NCI-H1105 treated with DMSO at 0.1 percent for 48 hours (cell line): Measurements from ENCODE around the gene COCH.

Experiments used
- DNase-seq: peaks from one replicate; lab custom pipeline; 2025; lab: John Stamatoyannopoulos, UW

COCH gene

DNA sequence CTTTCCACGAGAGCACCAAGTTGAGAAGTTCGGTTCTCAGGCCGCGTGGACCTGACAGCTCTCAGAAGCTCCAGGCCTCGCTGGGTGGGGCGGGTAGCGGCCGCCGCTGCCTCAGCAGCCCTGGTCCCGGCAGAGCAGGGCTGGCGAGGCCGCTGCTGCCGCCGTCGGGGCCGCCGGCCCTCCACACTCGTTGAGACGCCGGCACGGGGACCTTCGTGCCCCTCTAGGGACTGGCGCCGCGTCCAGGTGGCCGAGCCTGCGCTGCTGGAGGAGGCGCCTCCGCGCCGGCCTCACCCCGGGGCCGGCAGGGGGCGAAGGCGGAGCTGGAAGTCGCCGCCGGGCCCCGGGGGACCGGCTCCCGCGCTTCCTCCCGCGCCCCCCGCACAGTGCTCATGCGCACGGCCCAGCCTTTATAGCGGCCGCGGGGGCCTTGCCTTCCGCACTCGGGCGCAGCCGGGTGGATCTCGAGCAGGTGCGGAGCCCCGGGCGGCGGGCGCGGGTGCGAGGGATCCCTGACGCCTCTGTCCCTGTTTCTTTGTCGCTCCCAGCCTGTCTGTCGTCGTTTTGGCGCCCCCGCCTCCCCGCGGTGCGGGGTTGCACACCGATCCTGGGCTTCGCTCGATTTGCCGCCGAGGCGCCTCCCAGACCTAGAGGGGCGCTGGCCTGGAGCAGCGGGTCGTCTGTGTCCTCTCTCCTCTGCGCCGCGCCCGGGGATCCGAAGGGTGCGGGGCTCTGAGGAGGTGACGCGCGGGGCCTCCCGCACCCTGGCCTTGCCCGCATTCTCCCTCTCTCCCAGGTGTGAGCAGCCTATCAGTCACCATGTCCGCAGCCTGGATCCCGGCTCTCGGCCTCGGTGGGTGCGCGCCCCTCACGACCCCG is at the start of gene COCH:
TSS of gene COCH (plus strand) at position 440 of the 879 bp plus-strand sequence. CDS start at position 820, 380 bp downstream.
- DNase-seq, result peak; percentile 70

GRCh38 chr14:30826070-30826469 is 48.3 kb upstream of the COCH start:
- no peak for DNase-seq

DNA sequence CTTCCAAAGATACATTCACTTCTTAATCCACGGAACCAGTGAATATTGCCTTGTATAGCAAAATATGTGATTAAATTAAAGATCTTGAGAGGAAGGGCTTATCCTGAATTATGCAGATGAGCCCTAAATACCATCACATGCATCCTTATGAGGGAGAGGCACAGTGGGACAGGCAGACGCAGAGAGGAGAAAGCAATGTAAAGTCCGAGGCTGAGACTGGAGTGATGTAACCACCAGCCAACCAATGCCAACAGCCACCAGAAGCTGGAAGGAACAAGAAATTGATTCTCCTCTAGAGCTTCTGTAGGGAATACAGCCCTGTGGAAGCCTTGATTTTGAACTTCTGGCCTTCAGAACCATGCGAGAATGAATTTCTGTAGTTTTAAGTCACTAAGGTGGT is 44.5 kb upstream of the COCH start:
- DNase-seq, result no peak

GRCh38 chr14:30834353-30834752 is 40.0 kb upstream of the COCH start:
- DNase-seq, result no peak

DNA sequence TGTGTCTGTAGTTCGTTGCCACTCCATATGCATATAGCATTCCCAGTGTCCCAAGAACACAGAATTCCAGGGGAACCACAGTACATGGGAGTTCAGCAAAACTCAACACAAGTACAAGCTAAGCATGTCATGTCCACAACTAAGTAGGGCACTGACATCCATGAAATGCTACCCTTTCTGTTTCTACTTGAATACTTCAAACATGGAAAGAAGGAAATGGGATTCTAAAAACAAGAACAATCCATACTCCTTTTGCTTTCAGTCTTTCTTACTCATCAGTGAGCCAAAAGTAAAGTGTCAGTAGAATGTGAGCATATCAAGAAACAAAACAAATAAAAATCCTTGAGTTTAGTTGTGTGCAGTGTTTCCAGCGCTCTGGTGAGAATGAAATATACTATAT is 36.0 kb upstream of the COCH start:
- DNase-seq, result no peak

GRCh38 chr14:30840086-30840779 is 34.1 kb upstream of the COCH start:
- DNase-seq, result no peak

GRCh38 chr14:30842431-30842830 is 31.9 kb upstream of the COCH start:
- DNase-seq, result no peak

- no peak for DNase-seq
Observed at GRCh38 chr14:30848449-30849240, 25.7 kb upstream of the COCH start.

GRCh38 chr14:30849354-30849753 is 25.0 kb upstream of the COCH start:
- DNase-seq, result no peak

- DNase-seq, result no peak
Observed at GRCh38 chr14:30849983-30850382, 24.4 kb upstream of the COCH start.

DNA sequence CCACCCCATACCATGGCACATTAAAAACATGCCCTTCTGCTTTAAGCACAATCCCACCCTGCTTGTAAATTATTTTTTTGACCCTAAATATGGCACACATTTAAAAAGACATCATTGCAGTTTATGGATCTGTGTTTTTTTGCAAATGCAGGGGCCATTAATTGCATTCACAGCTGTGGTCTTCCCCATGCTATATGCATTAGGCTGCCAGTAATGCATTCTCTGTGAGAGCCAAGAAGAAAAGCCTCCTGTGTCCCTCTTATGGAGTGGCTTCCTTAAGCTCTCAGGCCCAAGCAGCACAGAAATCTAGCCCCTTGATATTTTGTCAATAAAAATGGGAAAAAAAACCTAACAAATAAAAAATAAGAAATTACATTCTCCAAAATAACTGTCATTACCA is 20.4 kb upstream of the COCH start:
- no peak for DNase-seq

- no peak for DNase-seq
Observed at GRCh38 chr14:30854492-30854891, 19.9 kb upstream of the COCH start.

GRCh38 chr14:30855345-30856037 is 18.9 kb upstream of the COCH start:
- no peak for DNase-seq

DNA sequence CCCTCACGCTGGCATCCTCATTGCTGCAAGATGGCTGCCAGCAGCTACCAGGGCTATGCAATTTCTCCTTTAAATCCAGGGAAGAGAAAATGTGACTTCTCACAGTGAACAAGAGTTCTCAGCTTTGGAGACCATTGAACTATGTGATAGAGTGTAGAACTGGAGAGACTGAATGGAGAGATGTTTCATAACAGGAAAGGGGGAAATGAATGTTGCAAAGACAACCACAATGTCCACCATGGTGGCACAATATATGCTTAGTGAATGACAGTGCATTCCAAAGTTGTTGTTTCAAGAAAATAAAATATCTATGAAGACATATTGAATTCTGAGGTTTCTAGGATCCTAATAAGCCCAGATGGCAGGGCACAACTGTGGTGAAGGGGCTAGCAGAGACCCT is 13.2 kb upstream of the COCH start:
- DNase-seq, result no peak

- no peak for DNase-seq
Observed at GRCh38 chr14:30864934-30865333, 9.4 kb upstream of the COCH start.

DNA sequence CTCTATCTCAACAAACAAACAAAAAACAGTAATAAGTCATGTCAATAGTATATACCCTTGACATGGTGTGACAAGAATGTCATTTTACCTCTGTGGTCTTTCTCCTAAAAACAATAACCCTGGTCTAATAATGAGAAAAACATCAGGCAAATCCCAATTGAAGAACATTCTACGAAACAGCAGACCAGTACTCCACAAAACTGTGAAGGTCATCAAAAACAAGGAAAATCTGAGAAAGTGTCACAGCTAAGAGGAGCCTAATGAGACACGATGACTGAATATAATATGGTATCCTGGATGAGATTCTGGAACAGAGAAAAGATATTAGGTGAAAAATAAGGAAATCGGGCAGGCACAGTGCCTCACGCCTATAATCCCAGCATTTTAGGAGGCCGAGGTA is 5.6 kb upstream of the COCH start:
- DNase-seq, result no peak

DNA sequence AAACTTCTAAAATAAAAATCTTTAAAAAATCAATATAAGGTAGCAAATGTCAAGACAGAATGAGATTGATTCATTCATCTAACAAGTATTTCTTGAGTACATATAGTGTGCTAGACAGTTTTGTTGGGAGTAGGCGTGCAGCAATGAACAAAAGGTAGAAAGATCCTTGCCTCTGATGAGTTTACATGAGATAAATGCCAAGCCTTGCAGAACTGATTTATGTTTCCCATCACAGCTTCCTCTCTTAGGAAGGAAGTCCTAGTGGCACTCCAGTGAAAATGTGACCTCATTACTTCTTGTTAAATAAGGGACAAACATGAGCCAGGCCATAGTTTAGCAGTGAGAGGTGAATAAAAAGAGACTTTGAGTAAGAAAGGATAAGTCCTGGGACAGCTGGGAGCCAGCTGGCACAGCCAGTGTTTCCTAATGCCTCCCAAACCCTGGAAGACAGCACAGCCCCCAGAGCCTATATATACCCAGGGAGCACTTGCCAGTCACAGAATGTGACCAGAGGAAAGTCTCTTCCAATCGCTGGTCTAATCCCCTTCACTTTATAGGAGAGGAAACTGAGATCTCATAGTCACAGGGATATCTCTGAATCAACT is 4.7 kb upstream of the COCH start:
- no peak for DNase-seq

DNA sequence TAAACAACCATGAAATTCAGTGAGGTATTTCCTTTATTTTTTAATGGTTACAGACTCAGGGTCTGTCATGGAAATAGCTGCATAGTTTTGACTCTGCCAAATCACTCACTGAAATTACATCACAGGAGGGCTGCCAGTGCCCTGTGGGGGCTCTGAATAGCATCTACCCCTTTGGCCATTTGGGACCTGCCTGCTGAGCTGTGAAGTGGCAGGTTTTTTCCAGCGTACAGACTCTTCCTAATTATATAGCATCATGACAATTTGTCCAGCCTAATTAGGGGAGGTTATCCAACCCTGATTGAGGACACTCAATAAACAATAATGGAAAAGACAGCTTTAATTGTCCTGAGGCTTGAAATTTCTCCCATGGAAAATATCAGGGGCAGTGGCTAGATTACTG is 1.8 kb upstream of the COCH start:
- DNase-seq, result peak; percentile 48

DNA sequence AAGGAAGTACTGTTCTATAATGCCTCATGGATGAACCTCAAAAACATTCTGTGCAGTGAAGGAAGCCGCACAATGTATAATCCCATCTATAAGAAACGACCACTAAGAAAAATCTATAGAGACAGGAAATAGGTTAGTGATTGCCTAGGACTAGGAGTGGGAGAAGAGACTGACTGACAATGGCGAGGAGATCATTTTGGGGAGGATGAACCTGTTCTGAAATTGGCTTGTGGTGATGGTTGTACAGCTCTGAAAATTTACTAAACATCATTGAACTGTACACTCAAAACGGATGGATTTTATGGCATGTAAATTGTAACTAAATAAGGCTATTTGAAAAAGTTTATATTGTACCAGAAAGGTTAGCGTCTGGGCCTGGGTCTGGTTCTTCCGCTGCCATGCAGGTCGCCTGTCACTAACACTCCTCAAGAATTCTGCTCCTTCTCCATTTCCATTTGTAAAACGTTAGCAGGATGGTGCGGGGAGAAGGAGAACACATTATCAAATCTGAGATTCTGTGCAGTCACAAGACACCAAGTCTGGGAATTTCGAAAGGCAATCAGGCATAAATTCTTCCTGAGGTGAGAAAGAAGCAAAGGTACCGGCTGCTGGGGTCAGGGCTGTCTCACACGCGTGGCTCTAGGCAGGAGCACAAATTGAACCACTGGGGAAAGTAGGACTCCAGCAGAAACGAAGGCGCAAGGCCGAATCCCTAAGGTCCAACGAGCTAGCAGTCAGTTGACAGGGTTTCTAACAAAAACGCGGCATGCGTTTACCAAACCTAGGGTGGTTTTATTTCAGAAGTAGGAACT is 845 bp upstream of the COCH start:
- no peak for DNase-seq

DNA sequence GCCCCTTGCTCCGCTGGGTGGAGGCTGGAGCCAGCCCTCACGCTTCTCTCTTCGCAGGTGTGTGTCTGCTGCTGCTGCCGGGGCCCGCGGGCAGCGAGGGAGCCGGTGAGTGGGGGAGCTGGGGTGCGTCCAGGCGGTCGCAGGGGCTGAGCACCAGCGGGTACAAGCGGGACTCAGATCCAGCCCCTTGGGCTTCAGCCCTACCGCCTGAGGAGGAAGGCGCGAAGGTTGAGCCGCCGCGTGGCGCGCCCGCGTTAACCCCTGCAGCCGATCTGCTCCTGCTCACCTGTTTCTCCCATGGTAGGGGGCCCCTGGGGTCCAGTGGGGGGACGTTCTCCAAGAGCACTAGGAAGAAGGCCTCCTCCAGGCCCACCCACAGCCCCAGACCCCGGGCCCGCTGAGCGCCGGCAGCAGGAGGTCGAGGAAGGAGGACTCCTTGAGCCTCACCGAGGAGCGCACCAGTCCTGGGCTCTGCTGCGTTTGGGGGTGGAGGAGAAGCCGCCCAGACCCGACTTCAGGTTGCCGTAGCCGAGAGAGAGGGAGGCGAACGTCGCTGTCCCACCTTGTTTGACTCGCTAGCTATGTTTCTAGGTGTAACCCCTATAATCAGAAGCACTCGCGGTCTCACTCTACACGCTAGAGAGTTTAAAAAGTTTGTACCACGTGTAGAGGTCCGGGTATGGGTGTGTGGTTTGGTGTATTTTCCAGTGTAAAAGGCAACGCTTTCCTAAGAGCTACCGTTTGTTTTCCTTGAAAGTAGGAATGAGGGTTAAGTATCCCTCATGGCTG is 834 bp downstream of the COCH start:
- DNase-seq, result peak; percentile 32
